ENCODE data around the gene NUP210L.

The NUP210L gene

GRCh38 chr1:153960206-153960605 lies 194.7 kb downstream of the NUP210L start:
- Histone ChIP-seq H3K4me1 (ENCODE audit: control insufficient read depth in 1 of 2, insufficient read depth in 2 of 2, low read length in 2 of 2) (peaks cover 50 to 54% of the 10 kb centered on the region in 2 donors), H3K27ac (ENCODE audit: low read depth, low read length) (no peak overlapping the region), H3K4me3 (ENCODE audit: low read depth in 1 of 2, low read length in 2 of 2) (no peak overlapping the region)

GRCh38 chr1:153959454-153959853 lies 195.4 kb downstream of the NUP210L start:
- Histone ChIP-seq H3K27me3 (ENCODE audit: control insufficient read depth in 1 of 2, insufficient read depth in 2 of 2, low read length in 2 of 2) (no peaks in the 10 kb centered on the region), H3K9me3 (ENCODE audit: control insufficient read depth in 1 of 2, low read length in 2 of 2) (no peaks in the 10 kb centered on the region), H3K9ac (ENCODE audit: low read depth in 1 of 2, low read length in 2 of 2) (no peak overlapping the region), H3K36me3 (ENCODE audit: control insufficient read depth in 1 of 2, insufficient read depth in 2 of 2, low read length in 2 of 2) (peaks cover 5 to 17% of the 10 kb centered on the region in 2 donors), H3K4me3 (ENCODE audit: low read depth in 1 of 2, low read length in 2 of 2) (no peak overlapping the region), H3K27ac (ENCODE audit: low read depth, low read length) (no peak overlapping the region), H3K4me1 (ENCODE audit: control insufficient read depth in 1 of 2, insufficient read depth in 2 of 2, low read length in 2 of 2) (peaks cover 50 to 54% of the 10 kb centered on the region in 2 donors)

More at GRCh38 chr1:153960206-153960605, 194.7 kb downstream of the NUP210L start:
- Histone ChIP-seq H3K27me3 (ENCODE audit: control insufficient read depth in 1 of 2, insufficient read depth in 2 of 2, low read length in 2 of 2) (no peaks in the 10 kb centered on the region), H3K9me3 (ENCODE audit: control insufficient read depth in 1 of 2, low read length in 2 of 2) (no peaks in the 10 kb centered on the region), H3K9ac (ENCODE audit: low read depth in 1 of 2, low read length in 2 of 2) (no peak overlapping the region), H3K36me3 (ENCODE audit: control insufficient read depth in 1 of 2, insufficient read depth in 2 of 2, low read length in 2 of 2) (peaks cover 0 to 11% of the 10 kb centered on the region in 2 donors)

- Histone ChIP-seq H3K4me1 (ENCODE audit: control insufficient read depth in 1 of 2, insufficient read depth in 2 of 2, low read length in 2 of 2) (peaks cover 45 to 50% of the 10 kb centered on the region in 2 donors), H3K27me3 (ENCODE audit: control insufficient read depth in 1 of 2, insufficient read depth in 2 of 2, low read length in 2 of 2) (no peaks in the 10 kb centered on the region), H3K27ac (ENCODE audit: low read depth, low read length) (no peak overlapping the region), H3K9ac (ENCODE audit: low read depth in 1 of 2, low read length in 2 of 2) (peak overlapping the region in 1 of 2 donors; percentile 13), H3K4me3 (ENCODE audit: low read depth in 1 of 2, low read length in 2 of 2) (peak overlapping the region; percentile 38 to 91), H3K36me3 (ENCODE audit: control insufficient read depth in 1 of 2, insufficient read depth in 2 of 2, low read length in 2 of 2) (peaks cover 6 to 21% of the 10 kb centered on the region in 2 donors), H3K9me3 (ENCODE audit: control insufficient read depth in 1 of 2, low read length in 2 of 2) (no peaks in the 10 kb centered on the region)
Measured at GRCh38 chr1:153958961-153959260, 196.0 kb downstream of the NUP210L start.

- Histone ChIP-seq H3K36me3 (ENCODE audit: control insufficient read depth in 1 of 2, insufficient read depth in 2 of 2, low read length in 2 of 2) (peaks cover 9 to 24% of the 10 kb centered on the region in 2 donors), H3K4me3 (ENCODE audit: low read depth in 1 of 2, low read length in 2 of 2) (peak within 1 kb of the TSS; percentile 91 to 100), H3K9ac (ENCODE audit: low read depth in 1 of 2, low read length in 2 of 2) (peak within 1 kb of the TSS; percentile 81 to 91), H3K4me1 (ENCODE audit: control insufficient read depth in 1 of 2, insufficient read depth in 2 of 2, low read length in 2 of 2) (peaks cover 45 to 49% of the 10 kb centered on the region in 2 donors), H3K27me3 (ENCODE audit: control insufficient read depth in 1 of 2, insufficient read depth in 2 of 2, low read length in 2 of 2) (no peaks in the 10 kb centered on the region), H3K9me3 (ENCODE audit: control insufficient read depth in 1 of 2, low read length in 2 of 2) (no peaks in the 10 kb centered on the region), H3K27ac (ENCODE audit: low read depth, low read length) (peak within 1 kb of the TSS; percentile 79)
Measured at GRCh38 chr1:153958111-153958960, 196.5 kb downstream of the NUP210L start, which contains the start of gene CRTC2. Gene CRTC2 (minus strand): TSS chr1:153958612. CDS start chr1:153958497, 115 bp downstream.

- peak overlapping the region; percentile 81 to 91 for H3K9ac ChIP-seq (ENCODE audit: low read depth in 1 of 2, low read length in 2 of 2)
Measured at GRCh38 chr1:153957744-153958110, 197.1 kb downstream of the NUP210L start.

GRCh38 chr1:153956997-153957715 lies 197.7 kb downstream of the NUP210L start:
- peak overlapping the region; percentile 91 to 100 for H3K4me3 ChIP-seq (ENCODE audit: low read depth in 1 of 2, low read length in 2 of 2)

More at GRCh38 chr1:153957744-153958110, 197.1 kb downstream of the NUP210L start:
- H3K36me3 ChIP-seq (ENCODE audit: control insufficient read depth in 1 of 2, insufficient read depth in 2 of 2, low read length in 2 of 2): peaks cover 10 to 24% of the 10 kb centered on the region in 2 donors
- H3K4me3 ChIP-seq (ENCODE audit: low read depth in 1 of 2, low read length in 2 of 2): peak overlapping the region; percentile 91 to 100
- H3K9me3 ChIP-seq (ENCODE audit: control insufficient read depth in 1 of 2, low read length in 2 of 2): no peaks in the 10 kb centered on the region
- peak overlapping the region; percentile 79 for H3K27ac ChIP-seq (ENCODE audit: low read depth, low read length)
- H3K27me3 ChIP-seq (ENCODE audit: control insufficient read depth in 1 of 2, insufficient read depth in 2 of 2, low read length in 2 of 2): no peaks in the 10 kb centered on the region
- peaks cover 42 to 44% of the 10 kb centered on the region in 2 donors for H3K4me1 ChIP-seq (ENCODE audit: control insufficient read depth in 1 of 2, insufficient read depth in 2 of 2, low read length in 2 of 2)

GRCh38 chr1:153954826-153955225 lies 200.0 kb downstream of the NUP210L start:
- Histone ChIP-seq H3K4me1 (ENCODE audit: control insufficient read depth in 1 of 2, insufficient read depth in 2 of 2, low read length in 2 of 2) (peaks cover 29 to 32% of the 10 kb centered on the region in 2 donors), H3K27me3 (ENCODE audit: control insufficient read depth in 1 of 2, insufficient read depth in 2 of 2, low read length in 2 of 2) (no peaks in the 10 kb centered on the region)

More at GRCh38 chr1:153956997-153957715, 197.7 kb downstream of the NUP210L start:
- no peak overlapping the region for H3K27ac ChIP-seq (ENCODE audit: low read depth, low read length)
- peak overlapping the region; percentile 81 to 91 for H3K9ac ChIP-seq (ENCODE audit: low read depth in 1 of 2, low read length in 2 of 2)
- peaks cover 16 to 30% of the 10 kb centered on the region in 2 donors for H3K36me3 ChIP-seq (ENCODE audit: control insufficient read depth in 1 of 2, insufficient read depth in 2 of 2, low read length in 2 of 2)
- no peaks in the 10 kb centered on the region for H3K27me3 ChIP-seq (ENCODE audit: control insufficient read depth in 1 of 2, insufficient read depth in 2 of 2, low read length in 2 of 2)
- H3K4me1 ChIP-seq (ENCODE audit: control insufficient read depth in 1 of 2, insufficient read depth in 2 of 2, low read length in 2 of 2): peaks cover 36 to 38% of the 10 kb centered on the region in 2 donors
- no peaks in the 10 kb centered on the region for H3K9me3 ChIP-seq (ENCODE audit: control insufficient read depth in 1 of 2, low read length in 2 of 2)

GRCh38 chr1:153953859-153954365 lies 201.0 kb downstream of the NUP210L start:
- H3K9me3 ChIP-seq (ENCODE audit: control insufficient read depth in 1 of 2, low read length in 2 of 2): no peaks in the 10 kb centered on the region
- H3K27ac ChIP-seq (ENCODE audit: low read depth, low read length): no peak overlapping the region
- peaks cover 37 to 49% of the 10 kb centered on the region in 2 donors for H3K36me3 ChIP-seq (ENCODE audit: control insufficient read depth in 1 of 2, insufficient read depth in 2 of 2, low read length in 2 of 2)
- no peak overlapping the region for H3K4me3 ChIP-seq (ENCODE audit: low read depth in 1 of 2, low read length in 2 of 2)
- no peak overlapping the region for H3K9ac ChIP-seq (ENCODE audit: low read depth in 1 of 2, low read length in 2 of 2)
- no peaks in the 10 kb centered on the region for H3K27me3 ChIP-seq (ENCODE audit: control insufficient read depth in 1 of 2, insufficient read depth in 2 of 2, low read length in 2 of 2)
- H3K4me1 ChIP-seq (ENCODE audit: control insufficient read depth in 1 of 2, insufficient read depth in 2 of 2, low read length in 2 of 2): peaks cover 23 to 27% of the 10 kb centered on the region in 2 donors

More at GRCh38 chr1:153954826-153955225, 200.0 kb downstream of the NUP210L start:
- Histone ChIP-seq H3K36me3 (ENCODE audit: control insufficient read depth in 1 of 2, insufficient read depth in 2 of 2, low read length in 2 of 2) (peaks cover 33 to 43% of the 10 kb centered on the region in 2 donors), H3K9ac (ENCODE audit: low read depth in 1 of 2, low read length in 2 of 2) (no peak overlapping the region), H3K27ac (ENCODE audit: low read depth, low read length) (no peak overlapping the region), H3K9me3 (ENCODE audit: control insufficient read depth in 1 of 2, low read length in 2 of 2) (no peaks in the 10 kb centered on the region), H3K4me3 (ENCODE audit: low read depth in 1 of 2, low read length in 2 of 2) (no peak overlapping the region)

- peaks cover 47 to 63% of the 10 kb centered on the region in 2 donors for H3K36me3 ChIP-seq (ENCODE audit: control insufficient read depth in 1 of 2, insufficient read depth in 2 of 2, low read length in 2 of 2)
- H3K4me1 ChIP-seq (ENCODE audit: control insufficient read depth in 1 of 2, insufficient read depth in 2 of 2, low read length in 2 of 2): peaks cover 16% of the 10 kb centered on the region in 2 donors
- no peak overlapping the region for H3K4me3 ChIP-seq (ENCODE audit: low read depth in 1 of 2, low read length in 2 of 2)
- H3K27me3 ChIP-seq (ENCODE audit: control insufficient read depth in 1 of 2, insufficient read depth in 2 of 2, low read length in 2 of 2): no peaks in the 10 kb centered on the region
- H3K27ac ChIP-seq (ENCODE audit: low read depth, low read length): no peak overlapping the region
- no peaks in the 10 kb centered on the region for H3K9me3 ChIP-seq (ENCODE audit: control insufficient read depth in 1 of 2, low read length in 2 of 2)
- H3K9ac ChIP-seq (ENCODE audit: low read depth in 1 of 2, low read length in 2 of 2): no peak overlapping the region
Measured at GRCh38 chr1:153951801-153952200, 203.1 kb downstream of the NUP210L start.

All from duodenal mucosa (tissue), 2 donors.